GM12891 (cell line): ENCODE data around the gene IL18RAP.

Source experiments
- PAX5 ChIP-seq: IDR thresholded peaks from 2 replicates; pipeline ENCODE4 v1.6.1; 2011; ENCODE audit warnings: low read length, moderate library complexity, mild to moderate bottlenecking; ENCODE audit not compliant: insufficient read depth, severe bottlenecking
- POLR2A ChIP-seq: IDR thresholded peaks from 2 replicates; pipeline ENCODE4 v1.6.1; 2011; ENCODE audit warnings: low read depth, low read length, control low read depth
- POLR2AphosphoS5 ChIP-seq: IDR thresholded peaks from 2 replicates; pipeline ENCODE4 v1.6.1; 2011; ENCODE audit warnings: low read depth, low read length, control low read depth
- POU2F2 ChIP-seq: IDR thresholded peaks from 2 replicates; pipeline ENCODE4 v1.6.1; 2011; ENCODE audit warnings: low read depth, mild to moderate bottlenecking, control low read depth, low read length, moderate library complexity
- SPI1 ChIP-seq: IDR thresholded peaks from 2 replicates; pipeline ENCODE4 v1.6.1; 2011; ENCODE audit warnings: low read depth, low read length, control low read depth
- TAF1 ChIP-seq: IDR thresholded peaks from 2 replicates; pipeline ENCODE4 v1.6.1; 2011; ENCODE audit warnings: low read depth, low read length, control low read depth

- TF ChIP-seq POLR2A (no peak), POLR2AphosphoS5 (no peak), TAF1 (no peak), POU2F2 (no peak), SPI1 (0 out of 2 replicates have a peak, but pooled peaks have one; percentile 23), PAX5 (no peak)
These were observed 4.5 kb upstream of the IL18RAP start for GRCh38 chr2:102418421-102418961.
